ENCODE results near the gene AGPS.

GRCh38 chr2:177550264-177551200 lies 158.0 kb downstream of the AGPS start:
- no peak for TF ChIP-seq CTCF (IDR thresholded peaks at IDR 0.05; ENCODE audit: low read depth, low read length)
- no peak for TF ChIP-seq EZH2phosphoT487 (IDR thresholded peaks at IDR 0.05; ENCODE audit: low read depth)

Data from OCI-LY3 (cell line).